ENCODE data around the gene SEC23B.

DNA sequence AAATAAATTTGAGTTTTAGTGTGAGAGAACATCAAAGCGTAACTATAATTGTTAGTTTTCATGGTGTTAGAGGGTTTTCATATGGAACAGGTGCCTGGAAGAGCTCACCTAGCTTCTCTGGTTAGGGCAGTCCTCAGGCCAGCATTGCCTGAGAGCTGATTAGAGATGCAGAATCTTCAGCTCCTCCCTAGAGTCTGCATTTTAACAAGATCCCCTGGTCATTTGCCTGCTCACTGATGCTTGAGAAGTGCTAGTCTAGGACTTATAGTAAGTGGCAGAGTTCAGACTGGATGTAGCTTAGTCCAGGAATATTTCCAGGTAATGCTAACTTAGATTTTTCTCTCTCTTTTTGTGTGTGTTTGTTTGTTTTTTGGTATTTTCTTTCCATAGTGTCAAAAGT is 37.8 kb downstream of the SEC23B start:
- no peak for TF ChIP-seq CEBPB (IDR thresholded peaks at IDR 0.05; ENCODE audit: borderline replicate concordance in 1 of 2, low read depth in 2 of 2, low read length in 2 of 2)
- no peak for TF ChIP-seq HCFC1 (IDR thresholded peaks at IDR 0.05; ENCODE audit: low read length)
- TF ChIP-seq, protein P1, sequence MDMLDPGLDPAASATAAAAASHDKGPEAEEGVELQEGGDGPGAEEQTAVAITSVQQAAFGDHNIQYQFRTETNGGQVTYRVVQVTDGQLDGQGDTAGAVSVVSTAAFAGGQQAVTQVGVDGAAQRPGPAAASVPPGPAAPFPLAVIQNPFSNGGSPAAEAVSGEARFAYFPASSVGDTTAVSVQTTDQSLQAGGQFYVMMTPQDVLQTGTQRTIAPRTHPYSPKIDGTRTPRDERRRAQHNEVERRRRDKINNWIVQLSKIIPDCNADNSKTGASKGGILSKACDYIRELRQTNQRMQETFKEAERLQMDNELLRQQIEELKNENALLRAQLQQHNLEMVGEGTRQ (IDR thresholded peaks at IDR 0.05; ENCODE audit: borderline replicate concordance, low read depth, low read length) = no peak
- no peak for TF ChIP-seq YY1 (IDR thresholded peaks at IDR 0.05; ENCODE audit: low read depth, low read length)
- no peak for TF ChIP-seq CHD2 (IDR thresholded peaks at IDR 0.05; ENCODE audit: borderline replicate concordance, low read depth, low read length)
- no peak for TF ChIP-seq EGR1 (IDR thresholded peaks at IDR 0.05; ENCODE audit: borderline replicate concordance in 1 of 2, low read depth in 2 of 2, low read length in 2 of 2)
- no peak for TF ChIP-seq EED (IDR thresholded peaks at IDR 0.05; ENCODE audit: low read depth)
- no peak for TF ChIP-seq EP300 (IDR thresholded peaks at IDR 0.05; ENCODE audit: borderline replicate concordance in 1 of 2, control insufficient read depth in 1 of 2, low read depth in 2 of 2, low read length in 2 of 2)
- TF ChIP-seq TCF7 (IDR thresholded peaks at IDR 0.05; ENCODE audit: borderline replicate concordance) = no peak
- no peak for TF ChIP-seq RFX5 (IDR thresholded peaks at IDR 0.05; ENCODE audit: low read depth, low read length)
- TF ChIP-seq BRCA1 (IDR thresholded peaks at IDR 0.05; ENCODE audit: low read depth, low read length) = no peak
